T47D (cell line): Measurements from ENCODE around the gene SLC22A4.
A peak's percentile ranks its signal among the peaks of the same experiment; 100 is the strongest.

Source experiments
- DNase-seq, 2 experiments: peaks; one replicate each; pipeline versions ENCODE4 v3.0.0 to v3.0.0-alpha.2; 2011 to 2012; ENCODE audit warnings: low read depth in 1 of 2, low spot score in 1 of 2
- JUND ChIP-seq: IDR thresholded peaks from 2 replicates; pipeline ENCODE4 v1.6.1; 2012; ENCODE audit warnings: low read depth
- in situ Hi-C: cut with HindIII; loops from 2 replicates; pipeline ENCODE4 v1.10.0; 2016; ENCODE audit warnings: low sequenced_read_pairs, low pct_unique_long_range_greater_than_20kb

SLC22A4 gene

DNA sequence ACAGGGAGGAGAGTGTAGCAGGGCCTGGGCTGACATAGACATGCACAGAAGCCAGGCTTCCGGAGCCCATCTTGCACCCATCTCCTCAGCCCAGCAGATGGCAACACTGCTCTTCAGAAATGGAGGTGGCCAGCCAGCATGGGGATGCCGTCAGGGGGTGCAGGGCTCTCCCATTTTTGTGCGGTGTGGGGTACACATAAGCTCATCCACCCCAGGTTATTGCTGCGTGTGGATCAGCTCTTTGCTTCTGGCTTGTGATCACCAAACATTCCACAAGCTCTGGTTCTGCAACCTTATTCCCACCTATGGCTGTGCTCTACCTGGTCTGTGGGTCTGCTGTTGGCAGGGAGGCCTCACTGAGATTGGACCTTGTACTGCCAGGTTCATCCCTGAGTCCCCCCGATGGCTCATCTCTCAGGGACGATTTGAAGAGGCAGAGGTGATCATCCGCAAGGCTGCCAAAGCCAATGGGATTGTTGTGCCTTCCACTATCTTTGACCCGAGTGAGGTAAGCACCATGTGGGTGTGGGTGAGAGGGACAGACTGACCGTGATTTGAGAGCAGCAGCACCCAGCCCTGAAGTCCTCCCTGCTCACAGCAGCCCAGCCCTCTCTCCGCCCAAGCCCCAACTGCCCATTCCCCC is 92.6 kb downstream of the SLC22A4 start:
- peak in 1 of 2 experiments; percentile 79 for DNase-seq
- in situ Hi-C loops = no loop called here
- TF ChIP-seq JUND = no peak

DNA sequence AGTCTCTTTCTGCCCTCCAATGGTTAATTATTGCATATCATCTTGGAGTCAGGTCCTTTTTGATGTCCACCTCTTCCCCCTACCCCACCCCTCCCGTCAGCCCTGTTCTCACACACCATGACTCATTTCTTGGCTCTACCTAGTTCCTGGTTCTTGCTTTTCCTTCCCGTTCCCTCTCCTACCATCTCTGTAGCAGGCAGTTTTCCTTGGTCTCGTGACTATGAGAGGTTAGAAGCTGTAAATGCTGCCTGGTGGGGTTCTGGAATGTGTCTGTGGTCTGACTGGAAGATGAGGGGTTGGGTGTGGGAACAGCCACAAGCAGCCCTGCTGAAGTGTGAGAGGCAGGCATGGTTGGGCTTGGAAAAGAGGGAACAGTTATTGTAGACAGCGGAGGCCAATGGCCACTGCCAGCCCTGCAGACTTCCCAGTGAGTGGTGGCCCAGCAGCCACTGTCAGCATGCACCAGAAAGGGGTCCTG is 93.5 kb downstream of the SLC22A4 start:
- peak; percentile 30; the same call in 1 of the 2 replicates for TF ChIP-seq JUND
- peak; percentile 44 to 74 for DNase-seq
- in situ Hi-C loops = no loop called here

DNA sequence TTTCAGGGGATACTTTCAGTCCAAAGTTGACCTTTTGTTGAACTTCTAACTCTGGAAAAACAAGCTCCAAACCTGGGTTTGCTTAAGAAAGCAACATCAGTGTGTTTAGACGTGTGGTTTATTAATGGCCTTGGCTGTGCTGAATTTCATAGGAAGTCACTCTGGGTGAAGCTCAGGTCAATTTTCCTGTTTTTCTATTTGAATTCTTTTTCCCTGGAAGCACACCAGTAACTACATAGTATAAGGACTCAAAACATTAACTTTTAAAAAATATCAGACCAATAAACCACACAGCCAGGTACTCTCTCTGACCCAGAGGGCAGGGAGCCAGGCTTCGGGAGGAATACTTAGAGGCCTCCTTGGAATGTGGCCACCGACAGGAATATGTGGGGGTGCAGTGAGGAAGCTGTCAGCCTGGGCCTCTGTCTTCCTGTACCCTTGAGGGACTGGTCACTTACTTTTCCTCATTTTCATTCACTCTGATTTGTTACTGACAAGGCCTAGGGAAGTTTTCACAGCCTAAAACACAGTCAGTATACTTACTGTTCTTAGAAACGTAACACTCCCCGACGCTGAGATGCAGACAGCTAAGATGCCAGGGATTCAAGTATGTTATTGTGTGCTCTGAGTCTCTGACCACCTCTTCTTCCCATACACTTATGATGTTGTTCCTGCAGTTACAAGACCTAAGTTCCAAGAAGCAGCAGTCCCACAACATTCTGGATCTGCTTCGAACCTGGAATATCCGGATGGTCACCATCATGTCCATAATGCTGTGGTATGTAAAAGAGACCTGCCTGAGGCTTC is 94.3 kb downstream of the SLC22A4 start:
- no peak for TF ChIP-seq JUND
- in situ Hi-C loops = no loop called here

DNA sequence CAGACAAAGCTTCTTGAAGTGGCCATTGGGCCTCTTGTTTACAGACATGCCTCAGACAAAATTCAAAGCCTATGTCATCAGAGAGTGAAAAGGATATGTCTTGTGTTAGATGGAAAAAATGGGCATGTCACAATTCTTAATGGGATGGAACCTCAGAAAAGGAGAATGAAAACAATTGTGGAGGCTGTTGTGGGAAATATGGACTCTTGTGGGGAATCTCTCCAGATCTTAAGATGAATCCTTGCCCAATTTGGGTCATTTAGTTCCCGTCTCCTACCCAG is 94.8 kb downstream of the SLC22A4 start:
- TF ChIP-seq JUND = no peak
- no peak for DNase-seq
- in situ Hi-C loops = no loop called here

More for the DNA sequence above, 94.3 kb downstream of the SLC22A4 start:
- peak in 1 of 2 experiments; percentile 73 for DNase-seq

DNA sequence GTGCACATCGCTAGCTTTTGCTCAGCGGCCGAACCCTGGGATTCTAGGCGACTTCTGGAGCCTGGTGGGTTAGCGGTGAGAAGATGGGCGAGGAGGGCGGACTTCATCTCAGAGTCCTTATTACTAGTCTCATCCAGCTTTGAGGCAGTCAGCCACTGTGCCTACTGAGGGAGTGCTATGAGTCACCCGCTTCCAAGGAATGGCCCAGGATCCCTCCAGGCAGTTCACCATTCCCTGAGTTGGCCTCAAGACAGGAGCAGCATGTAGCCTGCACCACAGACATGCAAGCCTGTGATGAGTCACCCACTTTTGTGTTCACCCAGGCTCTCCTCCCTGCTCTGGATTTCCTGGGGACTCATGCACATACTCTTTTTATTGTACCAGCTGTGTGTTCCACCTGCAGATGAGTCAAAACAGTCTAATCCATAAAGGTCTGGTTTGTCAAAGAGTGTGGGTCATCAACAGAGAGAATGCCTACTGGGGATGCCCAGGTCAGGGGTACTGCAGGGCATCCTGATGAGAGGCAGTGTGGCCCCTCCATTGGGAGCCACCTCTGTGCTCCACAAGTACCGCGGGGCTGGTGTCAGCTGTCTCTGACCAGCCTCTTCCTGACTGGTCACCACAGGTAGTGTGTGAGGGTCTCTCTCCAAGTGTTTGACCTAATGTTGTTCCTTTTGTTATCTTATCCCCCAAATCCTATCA is 95.5 kb downstream of the SLC22A4 start:
- peak in 1 of 2 experiments; percentile 42 for DNase-seq
- no peak for TF ChIP-seq JUND
- in situ Hi-C loops = no loop called here

DNA sequence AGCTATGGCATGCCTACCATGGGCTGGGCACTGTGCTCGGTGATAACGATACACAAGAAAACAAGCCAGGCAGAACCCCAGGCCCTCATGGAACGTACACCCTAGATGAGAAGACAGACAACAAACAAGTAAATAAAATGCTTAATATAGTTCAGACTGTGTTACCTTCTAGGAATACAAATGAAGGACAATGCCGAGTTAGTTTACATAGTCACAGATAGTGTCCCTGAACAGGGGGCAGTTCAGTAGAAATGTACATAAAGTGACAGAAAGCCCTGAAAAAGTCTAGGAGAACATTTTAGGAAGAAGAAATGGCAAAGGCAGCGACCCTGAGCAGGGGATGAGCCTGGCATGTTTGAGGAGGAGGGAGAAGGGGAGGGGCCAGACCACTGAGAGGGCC is 97.1 kb downstream of the SLC22A4 start:
- TF ChIP-seq JUND = no peak
- in situ Hi-C loops = no loop called here
- DNase-seq = no peak

DNA sequence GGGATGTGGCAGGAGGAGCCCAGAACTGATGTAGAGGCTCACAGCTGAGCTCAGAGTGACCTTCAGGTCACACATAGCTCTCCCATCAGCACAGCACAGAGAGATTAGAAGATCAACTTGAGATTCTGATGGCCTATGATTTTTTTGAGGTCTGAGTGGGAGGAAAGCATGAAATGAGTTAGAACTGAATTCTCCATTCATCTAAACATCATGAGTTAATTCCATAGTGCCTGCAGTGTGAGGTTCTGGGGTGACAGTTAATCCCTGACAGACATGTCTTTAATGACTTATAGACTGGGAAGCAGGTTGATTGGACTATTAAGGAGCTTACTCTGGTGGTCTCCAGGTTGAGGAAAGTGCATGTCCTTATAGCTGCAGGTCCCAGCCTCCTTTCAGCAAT is 97.7 kb downstream of the SLC22A4 start:
- in situ Hi-C loops = no loop called here
- TF ChIP-seq JUND = no peak
- DNase-seq = no peak

DNA sequence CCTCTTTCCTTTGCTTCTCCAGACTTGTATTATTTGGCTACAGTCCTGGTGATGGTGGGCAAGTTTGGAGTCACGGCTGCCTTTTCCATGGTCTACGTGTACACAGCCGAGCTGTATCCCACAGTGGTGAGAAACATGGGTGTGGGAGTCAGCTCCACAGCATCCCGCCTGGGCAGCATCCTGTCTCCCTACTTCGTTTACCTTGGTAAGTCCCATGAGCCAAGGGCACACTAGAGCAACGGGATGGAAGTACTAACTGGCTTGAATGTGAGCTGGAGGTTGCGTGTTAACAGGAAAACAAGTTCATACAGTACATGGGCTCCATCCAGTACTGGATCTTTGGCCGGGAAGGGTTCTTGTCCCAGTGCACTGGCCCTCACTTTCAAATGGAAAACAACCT is 98.2 kb downstream of the SLC22A4 start:
- in situ Hi-C loops = no loop called here
- DNase-seq = no peak
- no peak for TF ChIP-seq JUND

DNA sequence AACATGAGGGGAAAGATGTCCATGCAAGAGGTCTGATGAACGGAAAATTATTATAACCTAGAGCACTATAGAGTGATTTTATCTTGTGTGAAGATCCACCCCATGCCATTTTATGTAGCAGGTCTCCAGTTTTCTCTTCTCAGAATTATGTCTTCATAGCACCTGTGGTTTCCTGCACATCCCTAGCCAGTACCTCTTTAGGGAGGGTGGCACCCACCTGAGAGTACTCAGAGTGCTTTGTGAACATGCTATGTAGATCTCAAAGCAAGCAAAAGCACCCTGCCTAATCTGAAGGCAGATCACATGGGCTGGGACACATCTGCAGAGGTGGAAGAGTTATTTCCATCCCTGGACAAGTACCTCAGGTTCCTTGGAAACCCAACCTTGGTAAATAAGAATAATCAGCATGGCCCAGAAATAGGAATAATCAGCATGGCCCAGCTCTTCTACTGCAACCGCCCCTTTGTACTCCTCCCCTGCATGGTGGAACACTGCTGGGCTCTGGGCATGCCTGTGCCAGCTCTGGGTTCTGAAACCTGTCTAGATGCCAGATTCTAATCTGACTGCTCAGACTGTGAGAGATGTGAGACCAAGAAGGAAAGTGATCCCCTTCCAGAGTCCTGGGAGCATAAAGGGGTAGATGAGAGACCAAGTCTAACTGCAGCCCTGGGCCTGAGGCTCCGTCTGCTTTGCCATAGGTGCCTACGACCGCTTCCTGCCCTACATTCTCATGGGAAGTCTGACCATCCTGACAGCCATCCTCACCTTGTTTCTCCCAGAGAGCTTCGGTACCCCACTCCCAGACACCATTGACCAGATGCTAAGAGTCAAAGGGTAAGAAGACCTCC is 99.0 kb downstream of the SLC22A4 start:
- in situ Hi-C loops = no loop called here
- TF ChIP-seq JUND = no peak
- DNase-seq = no peak
